Right lobe of liver (tissue), 6 donors: Measurements from ENCODE around the gene UBE2G1. TPM values are rescaled to one million over a fixed set of nuclear protein-coding genes. Genes with fewer than 3 reads are reported as not detected.

ENCODE experiments used
- ATAC-seq, 4 donors: fragments of 200-7000 bp; cut with Tn5 transposase; one replicate each; pipeline ENCODE4 v1.9.1; 2020; ENCODE audit warnings: mild to moderate bottlenecking in 4 of 4, moderate library complexity in 4 of 4
- DNase-seq, 3 donors: peaks; one replicate each; pipeline ENCODE4 v3.0.0-alpha.2; 2020
- H3K27ac ChIP-seq, 3 donors: fragments of 200-600 bp; one replicate each; pipeline ENCODE4 v1.8.0; 2022
- H3K27me3 ChIP-seq, 2 donors: fragments of 200-600 bp; one replicate each; pipeline ENCODE4 v1.8.0; 2022
- H3K36me3 ChIP-seq, 4 donors: fragments of 200-600 bp; sonication (generic) in 1 of 4; one replicate each; pipeline versions ENCODE4 v1.5.1 to v1.8.0; 2017 to 2022; ENCODE audit warnings: control low read depth in 1 of 4
- H3K4me1 ChIP-seq, 4 donors: fragments of 200-600 bp; sonication (generic) in 1 of 4; one replicate each; pipeline versions ENCODE4 v1.5.1 to v1.8.0; 2017 to 2022; ENCODE audit warnings: control low read depth in 1 of 4
- H3K4me3 ChIP-seq, 3 donors: fragments of 200-600 bp; one replicate each; pipeline ENCODE4 v1.8.0; 2022
- H3K9me3 ChIP-seq, 4 donors: fragments of 200-600 bp; sonication (generic) in 1 of 4; one replicate each; pipeline versions ENCODE4 v1.5.1 to v1.8.0; 2017 to 2022; ENCODE audit warnings: control low read depth in 1 of 4
- CTCF ChIP-seq, 4 donors: fragments of 200-600 bp in 3 of 4; fragments of 450-650 bp in 1 of 4; IDR thresholded peaks; one replicate each; pipeline versions ENCODE4 v1.5.1 to v1.8.0; 2016 to 2022; ENCODE audit warnings: antibody characterized with exemption in 4 of 4, mild to moderate bottlenecking in 2 of 4
- POLR2A ChIP-seq: fragments of 450-650 bp; IDR thresholded peaks from one replicate; pipeline ENCODE4 v1.6.1; 2017; ENCODE audit warnings: antibody characterized with exemption, mild to moderate bottlenecking
- WGBS: methylation state at CpG from one replicate; pipeline ENCODE4 v1.1.6; 2018; ENCODE audit warnings: low coverage, low lambda C conversion rate; ENCODE audit not compliant: insufficient coverage; ENCODE audit errors: missing lambda C conversion rate; 5-methylcytosine and 5-hydroxymethylcytosine counted together
- intact Hi-C, 2 donors: fragments of 100-400 bp; cut with DNase I; formaldehyde crosslinking; loops; one replicate each; pipeline versions ENCODE4 v1.11.2 to v1.14.1; 2022
- total RNA-seq, 6 experiments: library from RNA; depleted of rRNA in 2 of 6; stranded (reverse); fragments of >200 nt in 2 of 6; fragmentation: NEBNext Ultra II Directional in 3 of 6; extraction: Animal tissue kit (Norgen Biotek cat#: 25700) in 3 of 6; gene quantifications; one replicate each; pipeline versions ENCODE4 v1.1.0 to v1.2.4, GENCODE V29; 2016 to 2023
- donor health status: DM: no; HTN: yes; CAD: no.
- donor health status: DM: no; HTN: no; CAD: no.
- donor health status: DM: no; HTN: no; CAD: no.
- donor health status: DM: no; HTN: yes; CAD: no.
- donor health status: DM: no; HTN: yes; CAD: no.

UBE2G1 gene
- total RNA-seq, 6 experiments from 2014 or later: 30.3 to 45.5 (median 38.8) TPM

GRCh38 chr17:4393806-4394205, 27.3 kb upstream of the UBE2G1 start:
- Histone ChIP-seq H3K27me3 (no peaks in the 10 kb centered on the region), H3K4me1 (peaks cover 0 to 4% (median 0%) of the 10 kb centered on the region in 4 donors), H3K36me3 (no peaks in the 10 kb centered on the region), H3K9me3 (no peaks in the 10 kb centered on the region), H3K27ac (no peak overlapping the region), H3K4me3 (no peak overlapping the region)
- intact Hi-C loops: no loop called here
- DNase-seq: no peak
- no peak for ATAC-seq
- TF ChIP-seq POLR2A: no peak
- TF ChIP-seq CTCF (IDR thresholded peaks at IDR 0.05): no peak
- WGBS: 63% methylated on average over 5 of the region's 7 CpGs

DNA sequence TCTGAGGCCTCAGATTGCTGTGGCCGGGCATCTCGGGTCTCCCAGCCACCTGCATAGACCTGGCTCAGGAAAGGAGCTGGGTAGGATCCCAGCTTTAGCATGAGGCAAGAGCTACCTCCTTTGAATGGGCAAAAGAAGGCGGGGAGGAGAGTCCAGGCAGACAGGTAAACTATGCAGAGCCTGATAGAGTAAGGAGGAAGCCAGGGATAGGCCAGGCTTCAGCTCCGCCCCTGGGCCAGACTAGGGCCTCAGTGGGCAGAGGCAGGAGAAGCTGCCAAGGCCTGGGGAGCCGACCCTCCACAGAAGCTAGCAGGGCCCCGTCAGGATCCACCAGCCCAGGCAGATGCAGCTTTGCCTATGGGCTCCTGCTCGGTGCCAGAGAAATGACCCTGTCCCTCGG, 22.6 kb upstream of the UBE2G1 start:
- H3K36me3 ChIP-seq: no peaks in the 10 kb centered on the region
- no peak for DNase-seq
- no peak for TF ChIP-seq CTCF (IDR thresholded peaks at IDR 0.05)
- TF ChIP-seq POLR2A: no peak
- no peak overlapping the region for H3K4me3 ChIP-seq
- H3K27ac ChIP-seq: no peak overlapping the region
- intact Hi-C loops: no loop called here
- no peaks in the 10 kb centered on the region for H3K9me3 ChIP-seq
- ATAC-seq: peak in 3 of 4 donors; percentile 11 to 30 (median 16)
- no peaks in the 10 kb centered on the region for H3K4me1 ChIP-seq
- WGBS: 70% methylated on average over 4 of the region's 8 CpGs
- no peaks in the 10 kb centered on the region for H3K27me3 ChIP-seq

DNA sequence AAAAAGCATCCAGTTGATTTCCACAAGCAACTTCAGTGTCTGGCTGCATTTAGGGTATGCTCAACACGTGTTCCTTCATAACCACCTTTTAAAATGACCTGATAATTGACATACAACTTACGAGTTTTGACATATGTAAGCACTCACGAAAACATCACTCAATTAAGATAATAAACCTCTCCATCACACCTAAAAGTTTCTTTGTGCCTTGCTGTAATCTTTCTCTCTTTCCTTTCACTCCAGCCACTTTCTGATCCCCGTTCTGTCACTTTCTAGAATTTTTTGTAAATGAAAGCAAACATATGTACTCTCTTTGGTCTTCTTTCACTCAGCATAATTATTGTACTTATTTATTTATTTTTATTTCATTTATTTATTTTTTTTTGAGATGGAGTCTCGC, 20.7 kb upstream of the UBE2G1 start:
- H3K9me3 ChIP-seq: no peaks in the 10 kb centered on the region
- H3K27ac ChIP-seq: no peak overlapping the region
- ATAC-seq (no peak), DNase-seq (no peak)
- no peak overlapping the region for H3K4me3 ChIP-seq
- no peaks in the 10 kb centered on the region for H3K36me3 ChIP-seq
- 89% methylated on average over 5 of the region's 5 CpGs for WGBS
- H3K27me3 ChIP-seq: no peaks in the 10 kb centered on the region
- TF ChIP-seq POLR2A: no peak
- TF ChIP-seq CTCF (IDR thresholded peaks at IDR 0.05): no peak
- H3K4me1 ChIP-seq: no peaks in the 10 kb centered on the region
- intact Hi-C loops: no loop called here

DNA sequence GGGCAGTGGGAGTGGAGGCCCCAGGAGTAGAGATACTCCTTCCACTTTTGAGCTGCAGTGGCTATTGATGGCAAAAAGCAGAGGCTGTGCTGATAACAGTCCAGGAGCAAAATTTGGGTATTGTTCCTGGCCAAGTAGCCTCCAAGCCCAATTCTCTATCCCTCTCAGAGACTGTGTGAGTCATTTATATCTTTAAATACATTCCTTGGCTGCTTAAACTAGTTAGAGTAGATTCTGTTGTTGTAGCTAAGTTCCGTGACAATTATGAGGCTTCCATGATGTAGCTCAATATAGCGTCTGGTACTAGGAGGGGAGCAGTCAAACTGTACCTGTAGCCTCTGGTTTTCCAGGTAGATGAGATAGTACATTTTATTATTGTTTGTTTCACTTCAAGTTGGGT, 19.9 kb upstream of the UBE2G1 start:
- DNase-seq (no peak), ATAC-seq (no peak)
- Histone ChIP-seq H3K4me1 (no peaks in the 10 kb centered on the region), H3K4me3 (no peak overlapping the region), H3K36me3 (no peaks in the 10 kb centered on the region), H3K9me3 (no peaks in the 10 kb centered on the region), H3K27ac (no peak overlapping the region), H3K27me3 (no peaks in the 10 kb centered on the region)
- no peak for TF ChIP-seq POLR2A
- no peak for TF ChIP-seq CTCF (IDR thresholded peaks at IDR 0.05)
- intact Hi-C loops: no loop called here
- WGBS: 81% methylated on average over 2 of the region's 2 CpGs
